SKM-1 (cell line): Measurements from ENCODE around the gene MAML2.

Experiments used
- DNase-seq: peaks from one replicate; lab custom pipeline; 2025; ENCODE audit not compliant: unreplicated experiment; lab: John Stamatoyannopoulos, UW

MAML2 gene

DNA sequence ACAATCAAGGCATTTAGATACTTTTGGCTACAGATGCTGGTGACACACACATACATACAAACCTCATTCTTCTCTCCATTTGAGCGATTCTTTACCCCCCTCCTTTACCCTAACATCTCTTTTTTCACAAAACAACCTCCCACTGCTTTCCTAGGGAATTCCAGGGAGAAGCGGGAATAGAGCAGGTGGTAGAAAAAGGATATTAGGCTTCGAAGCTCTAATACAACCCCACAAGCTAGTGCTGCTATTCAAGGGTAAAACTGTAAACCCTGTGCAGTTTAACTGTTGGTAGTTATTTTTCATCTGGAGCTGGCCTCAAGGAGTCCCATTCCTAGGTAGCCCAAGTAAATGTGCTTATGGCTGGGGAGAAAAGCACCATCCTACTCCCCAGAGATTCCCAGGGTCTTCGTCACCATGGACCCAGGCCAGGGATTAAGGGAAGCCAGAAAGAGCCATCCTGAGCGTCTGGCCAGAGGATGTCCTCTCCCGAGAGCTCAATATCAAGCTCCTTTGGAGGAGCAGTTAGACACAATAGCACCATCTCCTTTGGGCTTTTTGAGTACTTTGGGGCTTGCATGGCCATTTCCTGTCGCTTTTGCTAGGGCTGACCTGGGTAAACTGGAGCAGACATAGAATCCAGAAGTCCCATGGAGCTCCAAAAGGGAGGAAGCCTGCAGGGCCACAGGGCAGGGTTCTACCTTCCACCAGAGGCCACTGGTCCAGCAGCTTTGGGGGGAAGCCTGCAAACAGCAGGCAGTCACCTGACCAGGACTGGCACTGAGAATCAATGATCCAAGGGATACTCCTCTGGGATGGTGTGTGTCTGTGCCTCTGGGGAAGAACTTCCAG, 3.1 kb downstream of the MAML2 start:
- no peak for DNase-seq

DNA sequence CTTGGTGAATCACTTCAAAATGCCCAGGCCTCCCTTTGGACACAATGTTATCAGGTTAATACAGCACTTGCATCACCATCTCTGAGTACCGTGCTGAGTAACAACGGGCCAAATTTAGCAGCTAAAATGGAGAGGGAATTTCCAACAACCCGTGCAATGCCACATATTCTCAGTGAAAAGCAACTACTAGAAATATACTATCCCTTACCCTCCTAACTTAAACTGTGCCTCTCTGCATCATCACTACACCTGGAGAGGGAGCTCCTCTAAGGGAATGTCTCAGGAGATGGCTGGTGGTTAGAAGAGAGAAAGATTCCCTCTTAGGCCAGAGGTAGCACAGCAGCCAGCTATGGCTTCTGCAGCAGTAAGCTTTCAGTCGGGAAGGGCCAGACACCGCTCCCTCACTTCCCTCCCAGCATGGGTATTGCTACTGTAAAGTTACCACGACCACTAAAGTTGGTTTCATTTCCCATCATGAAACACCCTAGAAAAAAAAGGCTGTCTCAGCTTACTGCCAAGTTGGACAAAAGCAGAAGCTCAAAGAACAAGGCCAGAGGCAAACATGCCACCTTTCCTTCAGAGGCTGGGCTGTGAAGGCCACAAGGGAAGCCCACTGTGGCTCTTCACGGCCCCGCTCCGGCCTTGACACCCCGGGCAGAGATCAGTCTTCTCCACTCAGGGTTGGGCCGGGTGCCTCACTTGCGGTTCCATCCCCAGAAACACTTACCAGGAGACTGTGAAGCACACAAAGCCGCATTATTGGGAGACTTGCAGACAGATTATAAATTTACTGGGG, 3.9 kb downstream of the MAML2 start:
- DNase-seq = peak; percentile 54

DNA sequence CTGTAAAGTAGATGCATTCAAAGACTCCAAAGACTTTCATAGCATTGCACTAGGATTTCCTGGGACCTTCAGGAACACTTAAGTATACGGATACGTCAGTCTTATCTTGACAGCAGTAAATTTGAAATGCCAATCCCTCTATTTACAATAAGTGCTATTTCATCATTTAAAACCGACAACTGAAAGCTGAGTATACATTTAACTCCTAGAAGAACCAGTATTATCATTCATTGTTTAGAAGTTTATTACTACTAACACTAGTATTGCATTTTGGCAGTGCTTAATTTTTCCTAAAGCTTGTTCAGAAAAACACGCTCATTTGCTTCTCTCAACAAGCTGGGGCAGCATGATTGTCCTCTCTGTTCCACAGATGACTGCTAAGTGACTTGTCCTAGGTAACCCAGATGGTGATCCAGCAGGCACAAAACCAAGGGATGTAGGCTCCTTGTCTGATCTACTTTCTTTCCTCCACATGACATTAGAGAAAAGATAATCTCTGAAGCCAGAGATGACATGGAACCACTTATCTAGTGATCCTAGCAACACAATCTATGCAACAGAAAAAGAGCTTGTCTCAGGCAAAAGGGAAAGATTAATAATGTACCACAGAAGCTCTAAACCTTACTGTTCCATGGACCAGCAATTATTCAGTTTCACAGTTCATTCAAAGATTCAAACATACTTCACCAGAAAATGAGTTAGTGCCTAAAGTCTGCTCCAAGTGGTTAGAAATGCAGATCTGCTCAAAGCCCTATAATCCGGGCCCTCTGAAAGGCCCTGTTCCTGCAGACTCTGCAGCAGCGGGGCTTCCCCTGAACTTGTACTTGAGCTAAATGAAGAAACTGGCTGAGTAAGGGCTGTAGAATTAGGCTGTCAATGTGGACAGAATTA, 5.2 kb downstream of the MAML2 start:
- no peak for DNase-seq

DNA sequence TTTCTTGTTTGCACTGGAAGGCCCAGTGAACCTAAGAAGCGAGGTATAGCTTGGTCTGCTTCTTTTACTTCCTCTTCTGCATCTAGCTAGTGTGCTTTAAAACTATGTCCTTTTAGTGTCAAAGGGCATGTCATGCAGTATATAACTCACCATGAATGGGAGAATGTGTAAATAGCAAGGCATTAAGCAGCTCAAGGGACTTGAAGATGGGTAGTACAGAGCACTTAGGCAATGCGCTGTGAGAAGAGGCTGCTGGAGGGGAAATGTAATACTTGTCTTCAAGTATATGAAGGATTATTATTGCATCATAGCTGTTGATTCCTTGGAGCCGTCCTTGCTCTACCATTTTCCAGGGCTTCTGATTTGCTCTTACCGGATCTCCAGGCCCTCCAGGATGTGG, 7.6 kb downstream of the MAML2 start:
- no peak for DNase-seq

DNA sequence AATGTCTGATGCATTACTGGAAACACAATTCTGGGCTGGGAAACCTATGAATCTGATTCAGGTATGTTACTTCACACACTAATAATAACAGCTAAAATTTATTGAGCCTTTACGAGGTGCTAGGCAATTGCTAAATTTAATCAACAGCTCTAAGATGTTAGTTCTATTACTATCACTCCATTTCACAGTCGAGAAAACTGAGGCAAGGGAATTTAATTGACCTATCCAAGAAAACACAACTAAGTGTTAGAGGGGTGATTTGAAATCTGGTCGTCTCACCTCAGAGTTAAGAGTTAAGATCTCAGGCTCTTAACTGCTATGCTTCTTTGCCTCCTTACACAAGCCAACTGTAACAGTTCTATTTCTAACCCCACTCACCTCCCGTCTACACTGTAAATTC, 8.8 kb downstream of the MAML2 start:
- no peak for DNase-seq

DNA sequence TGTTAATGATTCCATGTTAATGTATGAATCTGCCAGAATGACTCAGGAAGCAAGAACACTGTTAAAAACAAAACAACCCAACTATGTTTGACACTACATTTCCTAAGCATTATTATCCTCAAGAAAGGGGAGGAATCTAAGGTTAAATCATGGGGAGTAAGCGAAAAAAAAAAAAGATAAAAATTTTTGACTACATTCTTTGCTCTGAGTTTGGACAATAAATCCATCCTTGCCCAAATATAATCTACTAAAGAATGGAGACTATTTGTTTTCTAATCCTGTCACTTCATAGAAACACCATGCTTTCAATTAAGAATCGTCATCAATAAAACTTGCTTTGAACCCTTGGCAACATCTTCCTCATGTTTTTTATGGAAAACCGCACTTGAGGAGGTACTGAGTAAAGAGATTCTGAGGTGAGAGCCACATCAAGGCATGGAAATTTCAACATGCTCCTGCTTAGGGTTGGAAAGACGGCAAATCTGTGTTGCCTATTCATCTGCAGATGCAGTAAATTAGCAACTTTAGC, 9.7 kb downstream of the MAML2 start:
- no peak for DNase-seq

DNA sequence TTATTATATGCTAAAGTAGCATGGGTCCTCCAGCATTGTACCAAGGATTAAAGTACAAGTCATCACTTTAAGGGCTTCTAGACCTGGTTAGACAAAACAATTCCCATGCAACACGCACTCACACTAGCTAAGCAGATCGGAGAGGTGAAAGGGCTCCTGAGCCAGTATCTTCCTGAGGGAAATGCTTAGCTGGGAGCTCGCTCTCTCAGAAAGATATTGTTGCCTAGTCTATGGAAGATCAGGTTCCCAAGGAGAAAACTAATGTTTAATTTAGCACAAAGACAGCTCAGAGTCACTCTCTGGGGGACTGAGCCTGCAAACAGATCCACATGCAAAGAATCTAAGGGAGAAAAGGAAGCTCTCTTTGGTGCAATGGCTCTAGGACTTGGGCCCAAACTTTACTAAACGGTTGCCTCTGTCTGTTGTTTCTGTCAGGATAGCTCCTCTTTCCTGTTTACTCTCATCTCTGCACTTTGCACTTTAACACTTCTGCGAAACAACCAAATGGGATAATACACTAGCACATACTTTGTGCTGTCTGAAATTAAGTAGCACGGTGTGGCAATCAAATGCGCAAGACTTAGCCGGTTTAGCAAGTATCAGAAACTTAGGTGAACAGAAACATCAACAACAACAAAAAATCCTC, 10.7 kb downstream of the MAML2 start:
- DNase-seq = no peak

DNA sequence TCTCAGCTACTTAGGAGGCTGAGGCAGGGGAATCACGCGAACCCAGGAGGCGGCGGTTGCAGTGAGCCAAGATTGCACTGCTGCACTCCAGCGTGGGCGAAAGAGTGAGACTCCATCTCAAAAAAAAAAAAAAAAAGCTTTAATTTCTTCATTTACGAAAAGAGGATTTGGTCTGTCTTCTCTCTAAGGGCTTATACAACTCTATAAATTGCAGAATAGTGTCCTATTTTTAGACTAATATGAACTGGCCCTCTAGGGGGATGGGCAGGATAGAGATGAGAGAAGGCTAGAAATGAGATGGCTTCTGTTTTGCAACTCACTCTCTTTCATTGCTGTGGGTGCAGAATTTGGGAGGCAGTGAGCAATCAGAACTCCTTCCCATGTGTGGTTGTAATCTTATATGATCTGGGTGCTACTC, 11.3 kb downstream of the MAML2 start:
- DNase-seq = no peak

DNA sequence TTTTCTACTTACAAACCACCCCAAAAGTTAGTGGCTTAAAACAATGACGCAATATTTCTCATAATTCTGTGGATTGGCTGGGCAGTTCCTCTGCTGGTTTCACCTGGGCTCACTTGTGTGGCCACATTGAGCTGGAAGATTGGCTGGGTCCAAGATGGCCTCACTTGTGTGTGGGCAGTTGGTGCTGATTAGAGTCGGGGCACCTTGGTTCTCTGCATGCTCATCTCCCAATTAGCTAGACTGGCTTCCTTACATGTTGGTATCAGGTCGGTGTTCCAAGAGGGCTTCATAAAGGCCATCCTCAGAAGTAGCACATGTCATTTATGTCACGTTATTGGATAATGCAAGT, 12.5 kb downstream of the MAML2 start:
- no peak for DNase-seq

DNA sequence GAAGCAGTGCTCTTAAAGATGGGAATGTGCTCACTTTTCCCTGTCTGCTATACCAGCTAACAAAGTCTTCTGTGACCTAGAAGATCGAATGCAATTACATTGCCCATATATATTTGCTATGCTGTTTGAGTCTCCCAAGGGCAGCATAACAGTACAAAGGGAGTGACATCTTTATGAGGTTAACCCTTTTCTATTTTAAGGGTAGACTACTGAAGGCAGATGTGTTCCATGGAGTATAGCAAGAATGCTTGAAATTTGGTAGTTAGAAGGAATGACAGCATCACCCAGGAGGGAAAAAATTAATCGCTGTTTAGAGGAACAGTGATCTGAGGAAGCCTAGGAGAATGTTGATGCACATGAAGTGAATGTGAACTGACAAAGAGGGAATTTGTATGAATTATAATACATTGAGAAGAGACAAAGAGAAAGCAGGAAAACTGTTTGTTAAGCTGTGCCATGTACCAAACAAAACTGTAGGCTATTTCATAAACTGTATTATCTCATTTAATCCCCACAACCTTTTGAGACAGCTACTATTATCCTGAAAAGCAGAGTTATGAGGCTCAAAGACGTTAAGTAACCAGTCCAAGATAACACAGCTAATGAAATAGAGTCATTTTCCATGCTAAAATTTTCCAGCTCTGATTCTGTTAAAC, 13.0 kb downstream of the MAML2 start:
- DNase-seq = no peak

DNA sequence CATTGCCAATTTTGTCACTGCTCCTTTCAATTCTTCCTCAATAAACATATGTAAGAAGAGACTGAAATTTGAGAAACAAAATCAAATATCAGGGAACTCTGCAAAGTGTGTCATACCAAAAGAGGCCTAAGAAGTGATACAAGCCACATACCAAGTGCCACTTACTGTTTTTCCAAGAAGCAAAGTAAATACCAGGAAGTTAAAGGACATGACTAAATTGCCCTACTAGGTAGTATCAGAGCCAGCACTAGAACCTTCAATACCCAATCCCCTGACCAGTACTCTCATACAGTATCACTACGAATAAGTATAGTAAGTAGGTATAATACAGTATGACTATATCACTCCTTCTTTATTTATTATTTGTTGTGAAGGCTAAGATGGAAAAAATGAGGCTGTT, 13.6 kb downstream of the MAML2 start:
- DNase-seq = no peak

DNA sequence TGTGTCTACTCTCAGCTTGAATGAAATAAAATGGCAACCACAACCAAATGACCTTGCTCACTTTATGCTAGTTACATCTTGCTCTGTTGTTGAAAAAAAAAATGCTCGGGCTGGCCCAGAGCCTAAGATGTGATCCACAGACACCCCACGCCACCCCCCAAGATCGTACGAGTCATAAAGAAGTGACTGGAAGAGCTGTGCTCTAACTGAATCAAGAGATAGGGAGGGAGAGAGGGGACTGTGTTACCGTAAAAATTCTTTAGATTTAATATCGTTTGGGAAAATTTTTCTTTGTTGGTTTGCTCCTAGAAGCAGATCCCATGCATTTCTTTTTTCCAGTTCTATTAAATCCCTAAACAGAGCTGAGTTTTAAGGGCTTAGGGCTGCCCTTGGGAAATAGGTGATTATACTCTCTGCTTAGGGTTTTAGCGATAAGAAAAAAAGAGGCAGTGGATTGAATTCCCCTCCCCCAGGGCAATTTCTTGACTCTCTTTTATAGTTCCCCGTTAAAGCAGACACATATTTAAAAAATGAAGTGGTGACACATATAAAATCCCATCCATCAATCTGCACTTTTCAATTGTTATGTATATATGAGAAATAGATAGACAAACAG, 14.5 kb downstream of the MAML2 start:
- DNase-seq = no peak

DNA sequence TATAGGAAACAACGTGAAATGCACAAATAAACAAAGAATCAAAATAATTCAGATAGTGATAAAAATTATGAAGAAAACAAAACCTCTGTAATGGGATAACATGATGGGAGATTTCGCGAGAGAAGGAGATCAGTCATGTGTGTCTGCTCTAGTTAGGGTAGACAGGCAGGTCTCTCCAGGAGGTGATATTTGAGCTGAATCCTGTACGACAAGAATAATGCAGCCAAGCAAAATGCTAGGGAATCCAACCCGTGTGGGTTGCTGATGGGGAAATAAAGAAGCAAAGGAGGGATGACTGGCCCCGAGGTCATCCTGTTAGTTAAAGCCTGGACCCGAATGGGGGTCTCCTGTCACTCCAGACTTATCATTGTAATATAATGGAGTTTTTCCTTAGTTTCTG, 16.0 kb downstream of the MAML2 start:
- DNase-seq = no peak

DNA sequence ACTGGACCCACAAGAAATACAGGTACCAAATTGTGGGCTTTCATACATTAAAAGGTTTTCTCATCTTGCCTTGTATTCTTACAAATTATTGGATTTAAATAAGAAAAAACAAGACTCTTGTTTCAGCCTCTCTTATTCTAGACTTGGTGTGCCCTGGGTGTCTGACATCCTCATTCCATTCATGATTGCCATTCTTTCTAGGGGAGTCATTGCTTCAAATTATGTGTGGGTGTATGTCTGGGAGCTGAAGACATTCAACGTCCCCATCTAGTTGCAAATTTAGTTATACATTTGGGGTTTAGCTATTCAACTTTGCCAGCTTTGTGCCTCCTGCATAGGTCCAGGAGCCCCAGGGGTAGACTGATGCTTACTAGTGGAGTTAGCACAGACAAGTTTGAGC, 18.1 kb downstream of the MAML2 start:
- DNase-seq = no peak

DNA sequence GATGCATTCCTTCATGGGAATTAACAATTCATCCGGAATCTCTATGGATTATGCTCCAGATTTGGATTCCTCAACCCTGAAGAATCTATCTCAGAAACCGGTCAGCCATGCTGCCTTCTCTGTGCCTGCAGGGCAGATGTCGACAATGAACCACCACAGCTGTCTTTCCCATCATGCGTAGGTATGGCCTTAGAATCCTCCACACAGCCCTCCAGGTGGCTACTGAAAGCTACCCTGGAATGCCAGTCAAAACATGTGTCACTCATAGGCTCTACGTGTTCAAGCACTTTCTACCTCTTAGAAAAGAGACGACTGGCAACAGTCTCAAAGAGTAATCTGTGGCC, 19.4 kb downstream of the MAML2 start:
- DNase-seq = no peak

DNA sequence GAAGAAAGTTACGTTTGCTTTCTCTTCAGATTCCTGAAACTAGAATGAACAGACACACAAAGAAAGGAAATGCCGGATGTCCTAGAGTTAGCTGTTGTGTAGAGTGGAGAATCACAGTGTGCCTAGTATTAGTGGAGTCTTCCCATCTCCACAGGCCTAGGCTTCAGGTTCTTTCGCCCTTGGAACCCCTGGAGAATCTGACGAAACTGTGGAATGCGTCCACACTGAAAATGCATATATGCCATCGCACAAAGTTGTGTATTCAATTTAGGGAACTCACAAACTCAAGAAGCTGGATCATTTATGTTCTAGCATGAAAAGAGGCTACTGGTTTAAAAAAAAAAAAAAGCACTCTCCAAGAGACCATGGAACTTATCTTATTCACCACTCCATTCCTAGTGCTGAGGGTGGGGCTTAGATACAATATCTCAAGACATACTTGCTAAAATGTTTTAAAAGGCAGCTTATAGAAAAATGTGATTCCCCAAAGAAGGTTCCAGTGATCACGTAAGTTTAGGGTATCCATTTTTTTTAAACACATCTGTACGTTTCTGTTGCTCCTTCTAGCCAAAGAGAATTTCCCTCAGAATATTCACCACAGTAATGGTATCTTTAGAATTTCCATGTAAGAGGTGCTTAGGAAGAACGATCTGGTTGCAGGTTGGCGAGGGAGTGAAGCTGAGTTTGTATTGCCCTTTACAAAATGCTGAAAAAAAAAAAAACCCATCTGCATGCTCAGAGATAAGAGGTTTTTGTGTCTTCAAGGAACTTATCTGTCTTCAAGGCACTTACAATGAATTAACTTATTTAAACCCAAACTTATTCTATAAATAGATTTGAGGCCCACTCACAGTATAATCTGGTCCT, 20.0 kb downstream of the MAML2 start:
- DNase-seq = no peak

DNA sequence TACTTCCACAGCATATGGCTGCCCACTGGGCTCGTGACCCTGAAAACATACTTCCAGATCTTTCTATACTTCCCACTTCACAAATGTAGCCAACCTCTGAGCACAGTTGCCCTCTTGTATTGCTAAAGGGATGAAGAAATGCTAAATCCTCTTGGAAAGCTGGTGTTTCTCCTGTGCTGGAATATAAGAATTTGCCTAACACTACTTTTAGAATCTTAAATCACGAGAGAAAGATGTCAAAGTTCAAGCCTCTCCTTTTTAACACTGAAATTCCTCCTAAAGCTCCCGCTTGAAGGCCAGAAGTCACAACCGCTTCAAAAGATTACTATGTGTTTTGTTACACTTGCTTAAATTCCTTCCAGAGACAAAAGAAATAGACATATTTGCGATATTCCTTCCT, 21.9 kb downstream of the MAML2 start:
- no peak for DNase-seq

DNA sequence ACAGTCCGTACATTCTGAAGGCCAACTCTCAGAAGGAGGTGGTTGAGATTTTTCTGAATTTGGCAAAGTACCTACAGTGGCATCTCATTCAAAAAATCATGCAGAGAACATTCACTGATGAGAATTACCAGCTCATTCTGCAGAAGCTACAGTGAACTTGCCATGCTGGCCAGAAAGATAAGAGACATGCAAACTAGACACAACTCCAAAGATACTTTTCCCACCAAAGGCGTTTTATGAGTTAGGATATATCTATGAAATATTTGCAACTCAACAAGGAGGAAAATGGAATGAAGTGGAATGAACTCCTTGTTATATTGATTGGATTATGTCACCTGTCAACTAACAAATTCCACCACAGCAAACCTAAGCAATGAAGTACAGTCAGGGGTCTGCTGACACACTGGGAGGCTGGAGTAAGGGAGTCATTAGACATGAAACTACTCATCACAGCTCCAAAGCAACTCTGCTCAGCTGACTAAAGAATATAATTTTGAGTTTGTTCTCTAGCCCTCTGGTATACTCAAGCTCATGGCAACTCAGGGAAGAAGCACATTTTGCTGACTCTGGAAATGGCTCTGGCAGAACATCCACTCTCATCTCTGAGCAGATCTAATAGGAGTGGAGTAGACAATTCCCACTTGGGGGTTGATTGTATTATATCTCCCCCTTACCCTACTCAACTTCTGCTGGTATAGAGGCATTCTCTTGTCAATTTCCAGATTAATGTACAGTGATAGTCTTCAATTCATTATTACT, 22.9 kb downstream of the MAML2 start:
- no peak for DNase-seq
